ENCODE results near the gene CLEC17A. TPM values are rescaled to one million over a fixed set of nuclear protein-coding genes. Genes with fewer than 3 reads are reported as not detected.

CLEC17A gene
- polyA plus RNA-seq, 1 donor from 2014 or later, result not detected

- Histone ChIP-seq H2AFZ (ENCODE audit: low read depth, low read length) (no peak overlapping the region), H4K20me1 (ENCODE audit: insufficient read depth) (no peaks in the 10 kb centered on the region), H3K79me2 (replicated peaks; ENCODE audit: insufficient read depth, low read length) (no peaks in the 10 kb centered on the region), H3K9ac (ENCODE audit: low read length) (no peak overlapping the region), H3K9me2 (ENCODE audit: insufficient read depth, low read length) (no peaks in the 10 kb centered on the region), H3K4me3 (ENCODE audit: low read length) (no peak overlapping the region), H3F3A (ENCODE audit: insufficient read depth, low read length, poor library complexity, severe bottlenecking) (no peaks in the 10 kb centered on the region), H3K9me3 (ENCODE audit: low read length) (no peaks in the 10 kb centered on the region), H3K36me3 (ENCODE audit: insufficient read depth, low read length) (no peaks in the 10 kb centered on the region), H3K4me2 (ENCODE audit: low read length) (no peak overlapping the region), H3K27ac (ENCODE audit: low read length) (no peak overlapping the region), H3K27me3 (ENCODE audit: insufficient read depth, low read depth, low read length) (no peaks in the 10 kb centered on the region)
- no peak for TF ChIP-seq POLR2AphosphoS5 (IDR thresholded peaks at IDR 0.05)
- no peak for TF ChIP-seq CTCF (IDR thresholded peaks at IDR 0.05; ENCODE audit: poor library complexity, severe bottlenecking)
- TF ChIP-seq EZH2 (IDR thresholded peaks at IDR 0.05; ENCODE audit: borderline replicate concordance, insufficient read depth, low read length, poor library complexity, severe bottlenecking), result no peak
- TF ChIP-seq REST (IDR thresholded peaks at IDR 0.05; ENCODE audit: borderline replicate concordance), result no peak
- TF ChIP-seq MXI1 (conservative IDR thresholded peaks at IDR 0.05; ENCODE audit: poor library complexity, severe bottlenecking), result no peak
- no peak for TF ChIP-seq SMC3 (conservative IDR thresholded peaks at IDR 0.05; ENCODE audit: poor library complexity)
- TF ChIP-seq EP300 (conservative IDR thresholded peaks at IDR 0.05; ENCODE audit: poor library complexity, severe bottlenecking), result no peak
- no peak for TF ChIP-seq RAD21 (conservative IDR thresholded peaks at IDR 0.05)
- TF ChIP-seq TAF1 (IDR thresholded peaks at IDR 0.05; ENCODE audit: low read depth), result no peak
Observed at GRCh38 chr19:14654786-14655560, 72.1 kb downstream of the CLEC17A start.

GRCh38 chr19:14655726-14656125, 72.8 kb downstream of the CLEC17A start:
- H3K27ac ChIP-seq (ENCODE audit: low read length), result no peak overlapping the region
- H3K9me3 ChIP-seq (ENCODE audit: low read length), result no peaks in the 10 kb centered on the region
- H2AFZ ChIP-seq (ENCODE audit: low read depth, low read length), result no peak overlapping the region
- H3K9me2 ChIP-seq (ENCODE audit: insufficient read depth, low read length), result no peaks in the 10 kb centered on the region
- no peaks in the 10 kb centered on the region for H3F3A ChIP-seq (ENCODE audit: insufficient read depth, low read length, poor library complexity, severe bottlenecking)
- H3K4me3 ChIP-seq (ENCODE audit: low read length), result no peak overlapping the region
- H3K27me3 ChIP-seq (ENCODE audit: insufficient read depth, low read depth, low read length), result no peaks in the 10 kb centered on the region
- no peaks in the 10 kb centered on the region for H4K20me1 ChIP-seq (ENCODE audit: insufficient read depth)
- TF ChIP-seq RAD21 (conservative IDR thresholded peaks at IDR 0.05), result no peak
- no peak for TF ChIP-seq MXI1 (conservative IDR thresholded peaks at IDR 0.05; ENCODE audit: poor library complexity, severe bottlenecking)
- TF ChIP-seq POLR2AphosphoS5 (IDR thresholded peaks at IDR 0.05), result no peak
- TF ChIP-seq EZH2 (IDR thresholded peaks at IDR 0.05; ENCODE audit: borderline replicate concordance, insufficient read depth, low read length, poor library complexity, severe bottlenecking), result no peak
- no peak for TF ChIP-seq SMC3 (conservative IDR thresholded peaks at IDR 0.05; ENCODE audit: poor library complexity)
- no peak for TF ChIP-seq REST (IDR thresholded peaks at IDR 0.05; ENCODE audit: borderline replicate concordance)
- TF ChIP-seq EP300 (conservative IDR thresholded peaks at IDR 0.05; ENCODE audit: poor library complexity, severe bottlenecking), result no peak
- TF ChIP-seq TAF1 (IDR thresholded peaks at IDR 0.05; ENCODE audit: low read depth), result no peak
- TF ChIP-seq CTCF (IDR thresholded peaks at IDR 0.05; ENCODE audit: poor library complexity, severe bottlenecking), result no peak
- H3K36me3 ChIP-seq (ENCODE audit: insufficient read depth, low read length), result no peaks in the 10 kb centered on the region
- H3K9ac ChIP-seq (ENCODE audit: low read length), result no peak overlapping the region
- no peak overlapping the region for H3K4me2 ChIP-seq (ENCODE audit: low read length)
- H3K79me2 ChIP-seq (replicated peaks; ENCODE audit: insufficient read depth, low read length), result no peaks in the 10 kb centered on the region
